Neural cell (in vitro differentiated cells): ENCODE results near the gene TTN. TPM values are rescaled to one million over a fixed set of nuclear protein-coding genes. Genes with fewer than 3 reads are reported as not detected.

Source experiments
- H2AFZ ChIP-seq: fragments of 200-600, 300-800 bp; sonication (generic), shearing (Covaris generic); 2 replicates; pipeline ENCODE4 v1.6.0; 2014; ENCODE audit warnings: low read depth, mild to moderate bottlenecking, antibody characterized with exemption, low read length, moderate library complexity
- H3F3A ChIP-seq: fragments of 200-600 bp; shearing (Covaris generic); 2 replicates; pipeline ENCODE4 v1.6.1; 2016; ENCODE audit warnings: mild to moderate bottlenecking, moderate library complexity, mixed read lengths, antibody characterized with exemption, low read length; ENCODE audit not compliant: insufficient read depth, poor library complexity, severe bottlenecking
- H3K27ac ChIP-seq: fragments of 200-600, 300-800 bp; sonication (generic), shearing (Covaris generic); 2 replicates; pipeline ENCODE4 v1.5.1; 2014; ENCODE audit warnings: mild to moderate bottlenecking, low read length, moderate library complexity
- H3K27me3 ChIP-seq: fragments of 300-800, 200-600 bp; sonication (generic), shearing (Covaris generic); 2 replicates; pipeline ENCODE4 v1.6.0; 2014; ENCODE audit warnings: mild to moderate bottlenecking, low read depth, low read length, moderate library complexity; ENCODE audit not compliant: insufficient read depth
- H3K36me3 ChIP-seq: fragments of 300-800, 200-600 bp; sonication (generic), shearing (Covaris generic); 2 replicates; pipeline ENCODE4 v1.5.1; 2014; ENCODE audit warnings: mild to moderate bottlenecking, antibody characterized with exemption, low read length, moderate library complexity; ENCODE audit not compliant: insufficient read depth
- H3K4me2 ChIP-seq: fragments of 300-800, 200-600 bp; sonication (generic), shearing (Covaris generic); 2 replicates; pipeline ENCODE4 v1.6.0; 2014; ENCODE audit warnings: mild to moderate bottlenecking, low read length
- H3K4me3 ChIP-seq: fragments of 300-800, 200-600 bp; sonication (generic), shearing (Covaris generic); 2 replicates; pipeline ENCODE4 v1.5.1; 2014; ENCODE audit warnings: mild to moderate bottlenecking, low read length, moderate library complexity
- H3K79me2 ChIP-seq: fragments of 200-600 bp; shearing (Covaris generic); replicated peaks from 2 replicates; pipeline ENCODE4 v1.6.0; 2014; ENCODE audit warnings: mild to moderate bottlenecking, low read length, moderate library complexity; ENCODE audit not compliant: insufficient read depth
- H3K9ac ChIP-seq: fragments of 300-800, 200-600 bp; sonication (generic), shearing (Covaris generic); 2 replicates; pipeline ENCODE4 v1.6.1; 2016; ENCODE audit warnings: mild to moderate bottlenecking, low read length, mixed read lengths
- H3K9me2 ChIP-seq: fragments of 200-600 bp; shearing (Covaris generic); 2 replicates; pipeline ENCODE4 v1.6.1; 2016; ENCODE audit warnings: mild to moderate bottlenecking, low read length, mixed read lengths; ENCODE audit not compliant: insufficient read depth
- H3K9me3 ChIP-seq: fragments of 200-600, 300-800 bp; sonication (generic), shearing (Covaris generic); 2 replicates; pipeline ENCODE4 v1.6.1; 2016; ENCODE audit warnings: mild to moderate bottlenecking, mixed run types, low read length, moderate library complexity, mixed read lengths
- H4K20me1 ChIP-seq: fragments of 200-600 bp; shearing (Covaris generic); 2 replicates; pipeline ENCODE4 v1.6.1; 2016; ENCODE audit warnings: mild to moderate bottlenecking, mixed run types; ENCODE audit not compliant: insufficient read depth
- EP300 ChIP-seq: fragments of 450-650 bp; conservative IDR thresholded peaks from 2 replicates; pipeline ENCODE4 v1.6.1; 2014; ENCODE audit warnings: antibody characterized with exemption, mild to moderate bottlenecking, moderate library complexity; ENCODE audit not compliant: poor library complexity, severe bottlenecking
- EZH2 ChIP-seq: fragments of 200-600, 300-800 bp; shearing (Covaris generic), sonication (generic); IDR thresholded peaks from 2 replicates; pipeline ENCODE4 v1.6.1; 2014; ENCODE audit warnings: antibody characterized with exemption, low read length, borderline replicate concordance, mild to moderate bottlenecking; ENCODE audit not compliant: insufficient read depth, poor library complexity, severe bottlenecking
- MXI1 ChIP-seq: fragments of 450-650 bp; conservative IDR thresholded peaks from 2 replicates; pipeline ENCODE4 v1.6.1; 2014; ENCODE audit warnings: antibody characterized with exemption, mild to moderate bottlenecking; ENCODE audit not compliant: poor library complexity, severe bottlenecking
- POLR2AphosphoS5 ChIP-seq: IDR thresholded peaks from 2 replicates; pipeline ENCODE4 v1.6.1; 2012
- RAD21 ChIP-seq: fragments of 450-650 bp; conservative IDR thresholded peaks from 2 replicates; pipeline ENCODE4 v1.6.1; 2014; ENCODE audit warnings: antibody characterized with exemption, mild to moderate bottlenecking, moderate library complexity
- REST ChIP-seq: IDR thresholded peaks from 2 replicates; pipeline ENCODE4 v1.6.1; 2012; ENCODE audit warnings: borderline replicate concordance
- SMC3 ChIP-seq: fragments of 450-650 bp; conservative IDR thresholded peaks from 2 replicates; pipeline ENCODE4 v1.6.1; 2014; ENCODE audit warnings: antibody characterized with exemption, mild to moderate bottlenecking, moderate library complexity; ENCODE audit not compliant: poor library complexity
- TAF1 ChIP-seq: IDR thresholded peaks from 2 replicates; pipeline ENCODE4 v1.6.1; 2012; ENCODE audit warnings: low read depth
- polyA plus RNA-seq: library from polyadenylated mRNA; depleted of rRNA; stranded (reverse); fragments of >200 nt; gene quantifications from 2 replicates; pipeline ENCODE4 v1.2.3, GENCODE V29; 2014
- TF ChIP-seq, protein P1 (sequence below): fragments of 450-650 bp; IDR thresholded peaks from 2 replicates; pipeline ENCODE4 v1.5.1; 2014; ENCODE audit warnings: antibody characterized with exemption, mild to moderate bottlenecking, moderate library complexity; ENCODE audit not compliant: poor library complexity, severe bottlenecking

TTN gene
- polyA plus RNA-seq, 1 donor from 2014 or later = 0.10 TPM

DNA sequence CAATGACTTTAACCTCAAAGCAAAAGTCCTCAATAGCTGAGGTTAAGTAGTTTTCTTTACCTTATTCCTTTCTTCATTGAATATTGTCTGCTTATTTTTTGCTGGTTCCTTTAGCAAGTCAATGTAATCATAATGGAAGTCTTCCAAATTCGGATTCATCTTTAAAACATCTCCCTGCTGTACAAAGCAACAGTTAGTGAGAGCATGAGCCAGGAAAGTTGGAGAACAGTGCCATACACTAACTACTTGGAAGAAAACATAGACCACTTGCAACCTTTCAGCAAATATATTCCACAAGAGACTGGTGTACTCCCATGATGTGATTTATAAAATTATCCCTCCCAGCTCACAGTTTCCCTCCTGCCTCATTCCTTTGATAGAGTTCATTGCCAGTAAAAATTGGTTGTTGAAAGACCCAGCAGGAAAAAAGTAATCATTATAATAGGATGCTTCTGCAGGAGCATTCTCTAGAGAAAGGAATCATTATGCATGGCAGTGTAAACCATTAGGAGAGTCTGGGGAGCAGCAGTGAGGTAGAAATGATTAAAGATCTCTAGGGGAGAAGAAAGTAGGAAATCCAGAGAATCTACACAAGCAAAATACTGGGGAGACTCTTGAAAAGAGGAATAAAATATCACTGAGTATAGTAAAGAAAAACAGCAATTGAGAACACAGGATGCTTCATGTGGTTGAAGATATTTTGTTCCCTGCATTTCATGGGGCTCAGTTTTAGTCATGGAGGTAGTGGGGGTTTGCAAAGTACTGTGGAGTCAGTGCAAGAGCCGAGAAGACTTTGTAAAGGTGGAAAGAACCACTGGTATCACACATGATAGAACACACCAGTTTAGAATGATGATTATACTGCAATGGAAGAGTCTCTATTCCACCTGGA is 38.6 kb upstream of the TTN start:
- Histone ChIP-seq H3K27ac (peak overlapping the region; percentile 17), H2AFZ (no peak overlapping the region), H3K9me3 (no peaks in the 10 kb centered on the region), H3K36me3 (no peaks in the 10 kb centered on the region), H3K9me2 (no peaks in the 10 kb centered on the region), H3K4me3 (peak overlapping the region; percentile 3), H3K27me3 (no peaks in the 10 kb centered on the region), H3K4me2 (peak overlapping the region; percentile 12), H3K9ac (no peak overlapping the region), H3K79me2 (no peaks in the 10 kb centered on the region), H3F3A (peaks cover 20% of the 10 kb centered on the region), H4K20me1 (no peaks in the 10 kb centered on the region)
- no peak for TF ChIP-seq SMC3
- TF ChIP-seq EP300 = peak; percentile 29
- no peak for TF ChIP-seq EZH2
- TF ChIP-seq POLR2AphosphoS5 = peak; percentile 53
- no peak for TF ChIP-seq MXI1
- TF ChIP-seq, protein P1, sequence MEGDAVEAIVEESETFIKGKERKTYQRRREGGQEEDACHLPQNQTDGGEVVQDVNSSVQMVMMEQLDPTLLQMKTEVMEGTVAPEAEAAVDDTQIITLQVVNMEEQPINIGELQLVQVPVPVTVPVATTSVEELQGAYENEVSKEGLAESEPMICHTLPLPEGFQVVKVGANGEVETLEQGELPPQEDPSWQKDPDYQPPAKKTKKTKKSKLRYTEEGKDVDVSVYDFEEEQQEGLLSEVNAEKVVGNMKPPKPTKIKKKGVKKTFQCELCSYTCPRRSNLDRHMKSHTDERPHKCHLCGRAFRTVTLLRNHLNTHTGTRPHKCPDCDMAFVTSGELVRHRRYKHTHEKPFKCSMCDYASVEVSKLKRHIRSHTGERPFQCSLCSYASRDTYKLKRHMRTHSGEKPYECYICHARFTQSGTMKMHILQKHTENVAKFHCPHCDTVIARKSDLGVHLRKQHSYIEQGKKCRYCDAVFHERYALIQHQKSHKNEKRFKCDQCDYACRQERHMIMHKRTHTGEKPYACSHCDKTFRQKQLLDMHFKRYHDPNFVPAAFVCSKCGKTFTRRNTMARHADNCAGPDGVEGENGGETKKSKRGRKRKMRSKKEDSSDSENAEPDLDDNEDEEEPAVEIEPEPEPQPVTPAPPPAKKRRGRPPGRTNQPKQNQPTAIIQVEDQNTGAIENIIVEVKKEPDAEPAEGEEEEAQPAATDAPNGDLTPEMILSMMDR = no peak
- no peak for TF ChIP-seq RAD21
- no peak for TF ChIP-seq TAF1
- peak; percentile 56 for TF ChIP-seq REST

DNA sequence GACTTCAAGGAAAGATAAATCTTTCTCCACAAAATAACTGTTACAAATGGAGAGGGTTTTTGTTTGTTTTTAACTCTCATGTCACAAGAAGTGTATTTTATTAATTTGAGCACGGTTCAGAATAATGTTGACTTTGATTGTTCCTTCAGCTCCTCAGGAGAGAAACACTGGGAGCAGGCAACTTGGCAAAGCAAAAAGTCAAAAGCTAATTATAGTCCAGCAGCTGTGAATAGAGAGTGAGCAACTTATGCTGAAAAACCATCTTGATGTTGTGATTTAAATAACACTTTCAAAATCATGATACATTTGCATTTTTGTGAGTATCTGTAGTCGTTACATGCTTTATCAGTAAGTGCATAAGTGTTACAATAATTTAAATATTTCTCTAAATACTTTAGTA is 37.5 kb upstream of the TTN start:
- Histone ChIP-seq H3K4me2 (no peak overlapping the region), H3K36me3 (no peaks in the 10 kb centered on the region), H3K9me3 (no peaks in the 10 kb centered on the region), H2AFZ (no peak overlapping the region), H3K27ac (no peak overlapping the region), H3K79me2 (no peaks in the 10 kb centered on the region), H3F3A (peaks cover 20% of the 10 kb centered on the region), H3K9ac (no peak overlapping the region), H3K27me3 (no peaks in the 10 kb centered on the region), H4K20me1 (no peaks in the 10 kb centered on the region), H3K9me2 (no peaks in the 10 kb centered on the region), H3K4me3 (no peak overlapping the region)
- TF ChIP-seq EZH2 = no peak
- TF ChIP-seq, protein P1 = no peak
- TF ChIP-seq REST = no peak
- TF ChIP-seq MXI1 = no peak
- no peak for TF ChIP-seq SMC3
- TF ChIP-seq TAF1 = no peak
- no peak for TF ChIP-seq EP300
- TF ChIP-seq RAD21 = no peak
- TF ChIP-seq POLR2AphosphoS5 = no peak
